HG03469 (cell line): ENCODE measurements around the gene MEF2A.

Experiments
- ATAC-seq: cut with Tn5 transposase; IDR thresholded peaks from one replicate; pipeline ENCODE4 v1.9.1; 2021; ENCODE audit warnings: mild to moderate bottlenecking, moderate library complexity, moderate number of reproducible peaks; ENCODE audit not compliant: unreplicated experiment

Gene MEF2A

GRCh38 chr15:99604865-99605264 is 39.1 kb downstream of the MEF2A start:
- ATAC-seq: no peak

- no peak for ATAC-seq
These were observed 39.7 kb downstream of the MEF2A start for GRCh38 chr15:99605490-99605931.

GRCh38 chr15:99605990-99606389 is 40.2 kb downstream of the MEF2A start:
- no peak for ATAC-seq

- ATAC-seq: no peak
These were observed 40.9 kb downstream of the MEF2A start for GRCh38 chr15:99606646-99607045.

GRCh38 chr15:99613481-99613880 is 47.7 kb downstream of the MEF2A start:
- no peak for ATAC-seq

- no peak for ATAC-seq
These were observed 48.3 kb downstream of the MEF2A start for GRCh38 chr15:99613887-99614647.

- ATAC-seq: no peak
These were observed 49.0 kb downstream of the MEF2A start for GRCh38 chr15:99614749-99615288.

GRCh38 chr15:99615460-99615859 is 49.7 kb downstream of the MEF2A start:
- no peak for ATAC-seq

GRCh38 chr15:99616129-99616528 is 50.3 kb downstream of the MEF2A start:
- no peak for ATAC-seq

- no peak for ATAC-seq
These were observed 51.1 kb downstream of the MEF2A start for GRCh38 chr15:99616773-99617342.

- no peak for ATAC-seq
These were observed 53.2 kb downstream of the MEF2A start for GRCh38 chr15:99618941-99619411.

GRCh38 chr15:99619712-99620111 is 53.9 kb downstream of the MEF2A start:
- no peak for ATAC-seq

GRCh38 chr15:99620178-99620577 is 54.4 kb downstream of the MEF2A start:
- no peak for ATAC-seq

- no peak for ATAC-seq
These were observed 56.0 kb downstream of the MEF2A start for GRCh38 chr15:99621767-99622166.

- ATAC-seq: no peak
These were observed 62.7 kb downstream of the MEF2A start for GRCh38 chr15:99628374-99629001.

- no peak for ATAC-seq
These were observed 64.9 kb downstream of the MEF2A start for GRCh38 chr15:99630607-99631131.

- ATAC-seq: peak; percentile 79
These were observed 65.5 kb downstream of the MEF2A start for GRCh38 chr15:99631255-99631654.

GRCh38 chr15:99632521-99632920 is 66.7 kb downstream of the MEF2A start:
- ATAC-seq: no peak

GRCh38 chr15:99633655-99634054 is 67.9 kb downstream of the MEF2A start:
- no peak for ATAC-seq

- no peak for ATAC-seq
These were observed 68.8 kb downstream of the MEF2A start for GRCh38 chr15:99634576-99634975.

- ATAC-seq: no peak
These were observed 69.4 kb downstream of the MEF2A start for GRCh38 chr15:99635145-99635544.
